ENCODE data around the gene PDZRN4.

PDZRN4 gene

DNA sequence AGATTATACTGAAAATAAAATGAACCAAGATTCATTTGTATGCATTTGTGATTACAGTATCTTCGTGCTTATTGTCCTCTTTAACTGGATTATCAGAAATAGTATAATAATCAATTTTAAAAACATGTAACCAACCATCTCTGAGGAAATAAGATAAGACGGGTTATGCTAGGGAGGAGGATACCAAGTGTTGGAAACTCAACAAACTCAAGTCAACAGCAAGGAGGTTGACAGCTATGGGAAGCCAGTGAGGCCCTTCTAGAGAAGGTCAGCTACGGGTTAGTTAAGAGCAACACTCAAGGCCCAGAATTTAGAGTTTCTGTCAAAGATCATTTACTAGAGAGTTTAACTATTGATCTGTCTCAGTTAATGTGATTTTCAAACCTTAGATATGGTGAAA is 137.2 kb downstream of the PDZRN4 start:
- no peak overlapping the region for H3K4me3 ChIP-seq (replicated peaks in 1 of 2; ENCODE audit: low read depth in 2 of 2, low read length in 2 of 2)
- DNase-seq (ENCODE audit: low read depth in 2 of 2) = no peak
- TF ChIP-seq, protein P1, sequence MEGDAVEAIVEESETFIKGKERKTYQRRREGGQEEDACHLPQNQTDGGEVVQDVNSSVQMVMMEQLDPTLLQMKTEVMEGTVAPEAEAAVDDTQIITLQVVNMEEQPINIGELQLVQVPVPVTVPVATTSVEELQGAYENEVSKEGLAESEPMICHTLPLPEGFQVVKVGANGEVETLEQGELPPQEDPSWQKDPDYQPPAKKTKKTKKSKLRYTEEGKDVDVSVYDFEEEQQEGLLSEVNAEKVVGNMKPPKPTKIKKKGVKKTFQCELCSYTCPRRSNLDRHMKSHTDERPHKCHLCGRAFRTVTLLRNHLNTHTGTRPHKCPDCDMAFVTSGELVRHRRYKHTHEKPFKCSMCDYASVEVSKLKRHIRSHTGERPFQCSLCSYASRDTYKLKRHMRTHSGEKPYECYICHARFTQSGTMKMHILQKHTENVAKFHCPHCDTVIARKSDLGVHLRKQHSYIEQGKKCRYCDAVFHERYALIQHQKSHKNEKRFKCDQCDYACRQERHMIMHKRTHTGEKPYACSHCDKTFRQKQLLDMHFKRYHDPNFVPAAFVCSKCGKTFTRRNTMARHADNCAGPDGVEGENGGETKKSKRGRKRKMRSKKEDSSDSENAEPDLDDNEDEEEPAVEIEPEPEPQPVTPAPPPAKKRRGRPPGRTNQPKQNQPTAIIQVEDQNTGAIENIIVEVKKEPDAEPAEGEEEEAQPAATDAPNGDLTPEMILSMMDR (IDR thresholded peaks at IDR 0.05; ENCODE audit: low read depth, low read length) = no peak

GRCh38 chr12:41327096-41327895 is 139.2 kb downstream of the PDZRN4 start:
- H3K4me3 ChIP-seq (replicated peaks in 1 of 2; ENCODE audit: low read depth in 2 of 2, low read length in 2 of 2) = no peak overlapping the region
- no peak for DNase-seq (ENCODE audit: low read depth in 2 of 2)
- TF ChIP-seq, protein P1 (IDR thresholded peaks at IDR 0.05; ENCODE audit: low read depth, low read length) = no peak

DNA sequence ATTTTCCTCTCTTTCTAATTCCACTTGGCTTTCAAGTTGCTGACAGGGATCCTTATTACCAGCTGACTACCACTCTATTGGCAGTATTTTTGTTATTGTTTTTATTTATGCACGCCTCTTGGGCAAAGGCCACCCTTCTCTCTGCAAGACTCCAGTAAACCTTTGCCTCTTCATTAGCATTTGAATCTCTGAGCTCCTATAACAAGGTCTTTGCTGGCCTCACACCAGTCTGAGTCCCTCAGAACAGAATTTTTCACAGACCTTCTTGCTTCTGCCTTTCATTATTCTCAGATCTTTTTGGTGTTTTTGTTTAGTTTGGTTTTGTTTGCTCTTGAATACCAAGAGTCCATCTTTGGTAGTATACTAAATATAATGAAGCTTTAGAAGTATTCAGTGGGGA is 145.9 kb downstream of the PDZRN4 start:
- no peak overlapping the region for H3K4me3 ChIP-seq (replicated peaks in 1 of 2; ENCODE audit: low read depth in 2 of 2, low read length in 2 of 2)
- TF ChIP-seq, protein P1 (IDR thresholded peaks at IDR 0.05; ENCODE audit: low read depth, low read length) = no peak
- no peak for DNase-seq (ENCODE audit: low read depth in 2 of 2)

DNA sequence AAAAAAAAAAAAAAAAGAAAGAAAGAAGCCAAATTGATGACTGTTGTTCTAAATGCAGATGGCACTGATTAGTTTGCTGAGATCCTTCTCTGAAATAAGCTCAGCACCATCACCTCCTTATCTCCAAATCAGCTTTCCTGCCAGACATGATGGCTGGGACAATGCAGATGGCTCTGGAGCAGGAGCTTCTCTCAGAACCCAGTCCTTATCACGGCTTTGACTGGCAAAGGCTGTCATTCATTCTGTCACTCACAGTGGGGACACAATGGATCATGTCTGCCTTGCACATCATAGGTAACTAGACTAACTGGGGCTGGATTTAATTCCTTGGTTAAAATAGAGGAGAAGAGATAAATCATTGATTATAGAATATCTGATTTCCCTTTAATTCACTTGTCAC is 146.3 kb downstream of the PDZRN4 start:
- no peak for DNase-seq (ENCODE audit: low read depth in 2 of 2)
- TF ChIP-seq, protein P1 (IDR thresholded peaks at IDR 0.05; ENCODE audit: low read depth, low read length) = no peak
- H3K4me3 ChIP-seq (replicated peaks in 1 of 2; ENCODE audit: low read depth in 2 of 2, low read length in 2 of 2) = no peak overlapping the region

DNA sequence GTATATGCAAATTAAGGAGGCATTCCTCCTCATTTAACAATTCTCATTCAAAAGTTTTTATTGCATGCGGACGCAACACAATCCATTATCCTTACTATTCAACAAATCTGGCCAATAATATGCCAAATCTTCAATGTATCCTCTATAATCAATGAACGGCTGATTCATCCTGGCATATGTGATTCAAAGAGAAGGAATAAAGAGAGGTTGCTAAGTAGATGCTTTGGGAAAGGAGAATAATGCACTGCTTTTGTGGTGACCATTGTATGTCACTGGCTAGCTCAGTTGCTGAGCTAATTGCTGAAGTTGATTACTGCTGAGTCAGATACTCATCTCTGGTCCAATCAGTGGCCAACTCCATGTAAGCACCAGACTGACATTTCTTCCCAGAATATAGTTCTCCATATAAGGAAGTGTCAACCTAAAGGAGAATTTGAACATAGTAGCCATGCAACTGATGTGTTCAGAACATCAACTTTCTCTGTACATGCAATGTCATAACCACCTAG is 148.0 kb downstream of the PDZRN4 start:
- TF ChIP-seq, protein P1 (IDR thresholded peaks at IDR 0.05; ENCODE audit: low read depth, low read length) = no peak
- H3K4me3 ChIP-seq (replicated peaks in 1 of 2; ENCODE audit: low read depth in 2 of 2, low read length in 2 of 2) = no peak overlapping the region
- DNase-seq (ENCODE audit: low read depth in 2 of 2) = no peak

GRCh38 chr12:41339784-41340183 is 151.7 kb downstream of the PDZRN4 start:
- no peak overlapping the region for H3K4me3 ChIP-seq (replicated peaks in 1 of 2; ENCODE audit: low read depth in 2 of 2, low read length in 2 of 2)
- TF ChIP-seq, protein P1 (IDR thresholded peaks at IDR 0.05; ENCODE audit: low read depth, low read length) = no peak
- no peak for DNase-seq (ENCODE audit: low read depth in 2 of 2)

Data from cardiac fibroblast (primary cell).